NCI-H526 treated with DMSO at 0.1 percent for 48 hours (cell line): ENCODE measurements around the gene ANK3.

Experiments used
- DNase-seq: peaks from one replicate; lab custom pipeline; 2025; lab: John Stamatoyannopoulos, UW

The ANK3 gene

DNA sequence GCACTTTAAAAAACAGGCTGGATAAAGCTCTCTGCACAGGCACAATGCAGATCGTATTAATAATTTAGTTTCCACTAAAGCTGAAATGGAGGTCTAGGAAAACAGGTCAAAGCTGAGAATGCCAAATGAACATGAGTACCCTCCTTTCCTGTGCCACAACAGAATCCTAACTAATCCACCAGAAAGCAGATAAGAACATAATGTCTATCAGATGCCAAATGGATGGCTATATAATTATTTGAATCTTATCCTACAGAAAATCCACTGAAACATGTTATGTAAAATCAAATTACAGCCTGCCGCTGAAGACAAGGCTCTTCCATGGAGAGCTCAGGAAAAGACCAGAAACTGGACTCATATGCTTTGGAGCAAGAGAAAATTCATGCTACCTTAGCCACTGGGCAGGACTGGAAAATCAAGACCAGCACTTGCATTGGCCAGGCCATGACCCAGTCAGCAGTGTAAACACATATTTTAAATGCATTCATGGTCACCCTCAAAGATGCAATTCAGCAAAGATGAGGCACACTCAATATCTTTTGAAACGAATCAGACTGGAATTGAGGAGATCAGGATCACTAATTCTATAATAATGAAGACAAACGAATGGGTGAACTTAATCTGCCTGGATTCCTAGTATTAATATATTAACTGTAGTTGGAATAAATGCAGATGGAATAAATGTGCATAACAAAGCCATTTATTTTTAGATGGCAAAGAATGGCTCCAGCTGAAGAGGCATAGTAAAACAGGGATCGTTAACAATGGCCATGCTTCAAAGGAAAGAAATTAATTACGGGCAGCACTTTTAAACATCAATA lies 13.2 kb downstream of the ANK3 start:
- no peak for DNase-seq

- DNase-seq: no peak
These were observed 14.2 kb downstream of the ANK3 start for GRCh38 chr10:60375293-60376004.

DNA sequence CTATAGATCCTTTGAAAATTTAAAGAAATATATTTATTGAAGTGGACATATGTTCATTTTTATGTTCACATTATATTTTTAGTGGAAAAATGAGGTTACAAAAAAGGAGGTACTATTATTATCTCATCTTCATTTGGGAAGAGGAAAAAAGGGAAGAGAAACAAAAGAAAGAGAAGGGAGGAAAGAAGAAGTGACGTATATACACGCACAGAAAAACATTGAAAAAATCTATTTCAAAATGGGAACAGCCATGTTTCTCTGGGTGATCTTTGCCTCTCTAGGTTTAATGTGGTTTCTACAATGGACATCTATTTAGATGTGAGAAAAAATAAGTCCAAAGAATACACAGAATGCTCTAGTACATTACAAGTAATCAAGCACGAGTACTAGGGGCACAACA lies 14.8 kb downstream of the ANK3 start:
- no peak for DNase-seq

GRCh38 chr10:60372436-60372835 lies 17.2 kb downstream of the ANK3 start:
- no peak for DNase-seq

DNA sequence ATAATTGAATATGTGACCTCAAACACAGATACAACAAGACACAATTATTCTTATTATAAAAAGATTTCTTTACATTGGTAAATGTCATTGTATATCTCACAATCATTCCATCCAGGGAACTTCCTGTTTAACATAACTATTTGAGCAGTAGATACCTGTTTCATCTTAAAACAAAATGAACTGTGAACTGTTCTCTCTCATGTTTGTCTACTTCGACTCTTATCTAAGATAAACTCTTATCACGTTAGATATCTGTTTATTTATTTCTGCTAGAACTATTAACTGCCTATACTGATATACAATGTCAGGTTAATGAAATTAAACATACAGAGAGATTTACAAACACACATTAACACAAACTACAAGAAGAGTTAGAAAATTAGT lies 20.1 kb downstream of the ANK3 start:
- DNase-seq: no peak

GRCh38 chr10:60368875-60369546 lies 20.7 kb downstream of the ANK3 start:
- DNase-seq: no peak

GRCh38 chr10:60367901-60368300 lies 21.8 kb downstream of the ANK3 start:
- no peak for DNase-seq

DNA sequence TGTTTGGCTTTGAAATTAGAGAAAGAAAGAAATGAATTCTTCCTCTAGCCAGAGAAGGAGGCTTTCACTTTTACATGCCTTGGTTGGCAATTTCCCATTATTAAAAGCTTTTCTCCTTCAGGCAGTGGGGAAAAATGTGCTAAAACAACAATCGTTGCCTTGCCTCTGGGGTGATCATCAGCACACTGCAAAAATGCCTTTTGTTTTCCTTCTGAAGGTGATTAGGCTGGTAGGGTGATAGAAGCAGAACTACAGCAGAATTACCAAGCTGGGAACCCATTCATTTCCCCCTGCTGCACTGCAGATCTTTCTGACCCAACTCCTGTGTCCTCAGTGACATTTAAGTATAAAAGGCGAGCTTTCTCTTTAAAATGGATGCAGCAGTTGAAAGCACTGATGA lies 22.2 kb downstream of the ANK3 start:
- DNase-seq: no peak

DNA sequence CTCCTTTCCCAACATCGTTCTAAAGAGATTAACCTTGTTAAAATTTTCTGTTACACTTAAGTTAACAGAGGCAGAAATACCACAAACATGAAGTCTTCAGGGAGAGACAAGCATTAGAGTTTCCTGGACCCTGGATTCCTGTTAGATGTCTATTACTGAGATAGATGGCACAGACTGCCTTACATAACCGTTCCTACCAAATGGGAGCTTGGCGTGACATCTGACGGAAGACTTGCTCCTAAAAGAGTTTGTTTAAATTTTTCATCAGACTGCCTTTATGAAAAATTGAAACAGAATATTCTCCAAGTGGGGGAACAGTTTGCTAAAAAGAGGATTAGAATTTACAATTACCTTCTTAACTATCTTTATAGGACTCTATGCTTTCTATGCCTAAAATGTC lies 22.7 kb downstream of the ANK3 start:
- DNase-seq: no peak

DNA sequence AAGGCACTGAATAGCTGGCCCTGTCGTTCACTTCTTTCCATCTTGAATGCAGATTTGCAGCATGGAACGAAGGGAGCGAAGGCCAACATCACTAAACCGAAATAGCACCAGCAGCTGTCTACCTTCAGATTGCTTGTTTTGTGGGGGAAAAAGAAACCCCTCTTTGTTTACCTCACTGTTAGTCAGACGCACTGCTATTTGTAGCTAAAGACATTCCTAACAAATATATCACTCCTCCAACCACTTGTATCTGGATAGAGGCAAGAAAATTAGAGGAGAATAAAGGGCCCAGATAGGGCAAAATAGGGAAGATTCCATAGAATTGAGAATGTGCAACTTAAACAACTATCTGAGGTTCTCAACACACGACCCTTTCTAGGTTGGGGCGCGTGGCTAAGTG lies 26.5 kb downstream of the ANK3 start:
- DNase-seq: no peak

GRCh38 chr10:60362461-60362860 lies 27.2 kb downstream of the ANK3 start:
- DNase-seq: no peak

DNA sequence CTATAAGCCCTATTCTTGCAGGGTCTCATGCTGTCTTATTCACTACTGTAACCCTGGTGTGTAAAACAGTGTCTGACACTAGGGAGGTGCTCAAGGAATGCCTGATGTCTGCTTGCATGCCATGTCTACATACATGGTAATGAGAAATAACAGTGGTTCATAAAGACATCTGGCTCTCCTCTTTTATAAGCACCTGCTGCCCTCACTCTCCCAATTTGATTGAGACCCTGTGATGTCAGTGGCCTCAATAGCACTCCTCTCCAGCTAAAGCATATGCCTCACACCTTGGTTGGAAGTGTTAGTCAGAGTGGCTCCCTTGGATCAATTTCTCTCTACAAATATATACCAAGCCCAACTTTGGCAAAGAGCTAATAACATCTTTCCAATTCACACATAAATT lies 30.6 kb downstream of the ANK3 start:
- DNase-seq: no peak

DNA sequence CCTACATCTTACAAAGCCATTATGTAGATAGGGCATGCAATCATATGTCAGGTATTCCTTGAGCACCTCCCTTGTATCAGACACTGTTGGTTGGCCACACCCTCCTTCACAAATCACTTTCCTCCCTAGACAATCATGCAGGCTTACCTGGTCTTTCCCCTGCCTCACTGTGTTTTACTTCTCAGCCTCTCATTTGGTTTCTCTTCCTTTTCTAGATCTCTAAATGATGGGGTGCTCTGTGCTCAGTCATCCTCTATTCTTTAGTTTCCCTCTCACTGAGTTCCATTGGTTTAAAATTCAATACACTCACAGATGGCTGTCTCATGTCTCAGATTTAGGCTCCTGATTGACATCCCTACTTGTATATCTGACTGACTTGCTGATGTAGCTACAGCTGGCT lies 31.4 kb downstream of the ANK3 start:
- no peak for DNase-seq

DNA sequence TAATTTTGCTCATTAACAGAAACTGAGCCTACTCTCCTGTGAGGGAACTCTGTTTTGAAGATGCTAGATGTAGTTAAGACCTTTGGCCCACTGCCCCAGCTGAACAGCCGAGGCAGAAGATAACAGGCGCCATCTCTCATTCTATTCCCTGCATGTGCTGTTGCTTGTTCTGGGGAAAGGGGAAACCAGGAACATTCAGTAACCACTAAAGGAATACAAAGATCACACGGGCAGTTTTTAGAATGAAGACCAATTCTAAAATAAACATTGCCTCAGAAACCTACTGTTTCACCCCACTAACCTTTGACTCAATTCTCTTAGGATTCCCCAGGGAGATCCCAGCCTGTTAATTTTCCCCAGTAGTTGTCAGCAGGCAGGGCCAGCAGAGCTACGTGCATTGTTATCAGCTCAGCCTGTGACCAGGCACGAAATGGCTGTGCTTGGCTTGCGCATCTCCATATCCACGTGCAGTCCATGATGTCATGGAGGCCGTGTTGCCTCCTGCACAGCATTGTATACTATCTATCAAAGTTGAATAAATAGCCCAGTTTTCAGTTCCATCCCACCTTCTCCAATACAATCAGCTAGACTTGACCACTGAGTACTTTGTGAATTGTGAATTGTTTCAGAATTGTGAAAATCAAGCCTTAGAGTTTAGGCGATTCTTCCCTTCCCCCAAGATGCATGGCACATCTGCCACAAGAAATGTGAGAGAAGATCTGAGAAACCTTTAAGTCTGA lies 36.0 kb downstream of the ANK3 start:
- DNase-seq: no peak

GRCh38 chr10:60352105-60352504 lies 37.6 kb downstream of the ANK3 start:
- no peak for DNase-seq

DNA sequence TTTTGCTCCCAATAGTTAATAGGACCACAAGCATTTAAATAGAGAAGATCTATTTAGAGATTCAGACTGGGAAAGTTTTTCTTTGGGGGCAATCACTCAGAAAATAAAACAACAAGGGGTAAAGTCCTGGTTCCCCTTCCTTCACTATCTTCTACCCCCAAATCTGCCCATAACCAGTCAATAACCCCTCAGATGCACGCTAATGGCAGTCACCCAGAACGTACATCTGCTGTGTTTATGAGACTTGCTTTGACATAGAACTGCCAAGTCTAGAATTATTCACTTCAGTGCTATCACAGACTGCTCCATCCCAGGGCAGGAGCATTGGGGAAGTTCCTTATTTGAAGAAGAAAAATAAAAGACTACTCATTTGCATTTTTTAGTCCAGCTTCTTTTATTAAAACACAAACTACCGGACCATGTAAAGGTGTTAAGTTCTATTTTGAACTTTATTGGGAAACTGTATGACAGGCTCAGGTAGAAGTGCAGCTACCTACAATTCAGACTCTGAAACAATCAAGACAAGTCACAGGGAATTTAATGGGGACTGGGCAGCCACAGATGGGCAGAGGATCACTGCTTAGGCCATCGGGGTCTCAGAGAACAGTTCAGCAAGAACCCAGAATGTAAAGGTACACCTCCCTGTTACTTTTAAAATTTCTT lies 38.4 kb downstream of the ANK3 start:
- no peak for DNase-seq

DNA sequence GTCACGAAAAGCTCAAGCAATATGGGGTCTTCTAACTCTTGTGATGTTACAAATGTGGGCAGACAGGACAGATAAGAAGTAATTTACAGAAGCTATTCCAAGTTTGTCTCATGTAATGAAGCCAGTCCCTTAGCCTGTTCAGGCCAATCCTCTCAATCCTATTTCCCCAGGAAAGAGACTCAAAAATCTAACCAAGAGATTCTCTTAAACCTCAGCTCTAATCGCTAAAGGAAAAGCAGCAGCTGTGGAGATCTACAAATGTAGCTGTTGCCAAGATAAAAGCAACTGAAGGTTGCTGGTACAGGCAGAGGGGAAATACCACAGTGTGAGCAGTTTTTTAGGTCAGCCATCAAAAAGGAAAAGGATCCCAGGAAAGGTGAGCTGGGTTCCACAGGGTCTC lies 39.3 kb downstream of the ANK3 start:
- DNase-seq: no peak

DNA sequence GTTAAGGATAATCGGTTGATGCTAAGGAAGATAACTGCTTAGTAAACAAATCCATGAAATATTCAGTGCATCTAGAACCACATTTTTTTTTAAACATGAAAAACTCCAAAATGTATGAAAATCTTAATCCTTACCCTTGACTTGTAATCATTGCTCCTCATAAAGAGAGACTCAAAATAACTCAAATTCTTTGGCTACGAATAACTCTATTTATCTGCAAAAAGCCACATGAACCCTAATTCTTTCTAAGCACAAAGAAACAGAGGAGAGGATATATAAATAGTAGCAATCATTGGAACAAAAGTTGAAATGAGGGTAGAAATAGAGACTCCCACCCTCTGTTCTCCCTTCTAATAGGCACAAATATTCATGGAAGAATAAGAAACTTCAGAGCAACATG lies 40.2 kb downstream of the ANK3 start:
- no peak for DNase-seq

DNA sequence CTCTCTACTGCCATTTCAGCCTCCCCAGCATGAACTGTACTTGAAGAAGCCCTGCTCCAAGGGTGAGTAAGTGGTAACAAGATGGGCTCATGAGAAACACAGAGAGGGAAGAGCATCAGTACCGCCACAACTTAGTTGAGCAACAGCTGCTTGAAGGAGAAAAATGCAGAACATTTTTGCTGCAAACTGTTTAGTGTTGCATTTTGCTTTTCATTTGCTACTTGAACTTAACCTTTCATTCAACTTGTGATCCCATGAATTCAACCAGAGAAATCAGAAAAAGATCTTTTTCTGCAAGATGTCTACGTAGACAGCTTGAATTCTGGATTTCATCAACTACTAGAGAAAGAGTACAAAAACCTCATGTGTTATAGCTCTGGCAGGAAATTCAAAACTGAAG lies 40.7 kb downstream of the ANK3 start:
- DNase-seq: no peak

DNA sequence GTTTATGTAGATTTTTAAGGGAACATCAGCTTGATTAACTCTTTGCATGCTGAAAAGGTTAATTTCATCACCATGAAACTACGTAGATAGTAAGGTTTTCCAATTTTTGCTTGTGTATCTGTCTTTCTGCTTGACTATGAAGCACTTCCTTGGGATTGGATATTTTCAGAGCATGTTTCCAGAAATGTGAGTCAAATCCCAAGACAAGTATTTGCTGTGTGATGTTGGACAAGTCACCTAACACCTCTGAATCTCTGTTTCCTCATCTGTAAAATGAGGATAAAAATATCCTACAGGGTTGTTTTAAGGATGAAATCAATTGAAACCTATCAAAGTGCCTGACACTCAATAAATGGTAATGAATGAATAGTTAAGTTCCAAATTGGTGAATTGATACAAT lies 42.4 kb downstream of the ANK3 start:
- no peak for DNase-seq

DNA sequence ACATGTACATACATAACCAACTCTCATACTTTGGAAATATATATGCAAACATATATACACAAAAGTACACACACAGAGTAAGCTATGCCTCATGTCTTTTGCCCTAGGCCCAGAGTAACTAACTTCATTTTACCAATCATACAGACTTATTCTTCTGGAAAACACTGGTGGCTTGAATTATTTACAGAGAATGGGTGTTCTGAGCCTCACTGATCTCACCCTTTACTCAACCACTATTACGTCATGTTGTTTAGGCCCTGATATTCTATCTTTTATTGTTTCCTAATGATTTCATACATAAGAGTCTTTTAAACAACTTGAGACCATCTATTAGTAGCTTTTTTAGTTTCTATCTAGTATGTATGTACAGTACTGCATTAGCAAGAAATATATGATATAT lies 43.0 kb downstream of the ANK3 start:
- no peak for DNase-seq

DNA sequence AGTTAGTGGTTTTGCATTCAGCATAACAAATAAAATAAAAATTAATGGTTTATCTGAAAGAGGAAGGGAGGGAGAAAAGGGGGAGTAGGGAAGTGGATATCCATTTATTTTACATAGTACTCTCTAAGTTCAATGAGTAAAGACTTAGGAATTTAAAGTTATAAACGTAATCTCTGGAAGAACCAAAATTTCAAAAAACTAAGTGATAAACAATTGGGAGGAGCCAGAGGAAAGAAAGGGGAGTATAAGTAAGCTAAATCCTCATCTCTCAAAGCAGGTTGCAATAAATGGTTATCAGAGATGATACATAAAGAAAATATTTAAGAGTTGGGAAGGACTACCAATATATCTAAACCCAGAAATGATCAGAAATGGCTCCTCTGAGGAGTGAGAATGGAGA lies 46.4 kb downstream of the ANK3 start:
- no peak for DNase-seq
